T-cell (primary cell): Measurements from ENCODE around the gene TRAPPC12. TPM values are rescaled to one million over a fixed set of nuclear protein-coding genes. Genes with fewer than 3 reads are reported as not detected.

ENCODE experiments used
- ATAC-seq, 4 experiments: fragments of 200-7000 bp in 3 of 4; fragments of 150-1000 bp in 1 of 4; cut with Tn5 transposase; replicated peaks in 1 of 4; 1 replicate in 3 of 4; 2 replicates in 1 of 4; pipeline ENCODE4 v1.10.0; 2021; ENCODE audit warnings: moderate library complexity in 3 of 4, mild to moderate bottlenecking in 2 of 4, moderate number of reproducible peaks in 1 of 4
- CTCF ChIA-PET, 2 donors: fragments of 300-600 bp; sonication (Branson Sonifier 250); formaldehyde crosslinking; loops; one replicate each; lab custom pipeline; 2022; ENCODE audit warnings: antibody characterized with exemption in 2 of 2; lab: Charles Lee
- POLR2A ChIA-PET, 2 donors: fragments of 300-600 bp; sonication (Branson Sonifier 250); formaldehyde crosslinking; loops; one replicate each; lab custom pipeline; 2022; ENCODE audit warnings: antibody characterized with exemption in 2 of 2; lab: Charles Lee
- DNase-seq, 35 experiments: peaks; one replicate each; pipeline versions ENCODE4 v3.0.0 to v3.0.0-alpha.2; 2013 to 2023
- H3K27ac ChIP-seq: one replicate; pipeline ENCODE4 v1.5.1; 2013; ENCODE audit warnings: low read length
- H3K27me3 ChIP-seq, 2 experiments: replicated peaks in 1 of 2; 1 replicate in 1 of 2; 2 replicates in 1 of 2; pipeline versions ENCODE4 v1.6.1 to v1.7.0; 2013; ENCODE audit warnings: low read length in 1 of 2, mixed read lengths in 1 of 2; ENCODE audit not compliant: control insufficient read depth in 2 of 2, insufficient read depth in 2 of 2; ENCODE audit errors: extremely low read depth in 1 of 2
- H3K36me3 ChIP-seq, 2 donors: 1 replicate in 1 of 2; 2 replicates in 1 of 2; pipeline versions ENCODE4 v1.6.1 to v1.7.0; 2013; ENCODE audit warnings: low read length in 1 of 2; ENCODE audit not compliant: control insufficient read depth in 2 of 2, insufficient read depth in 1 of 2; ENCODE audit errors: extremely low read depth in 1 of 2
- H3K4me1 ChIP-seq, 2 experiments: 1 replicate in 1 of 2; 2 replicates in 1 of 2; pipeline versions ENCODE4 v1.6.1 to v1.7.0; 2013; ENCODE audit warnings: low read length in 2 of 2, mixed read lengths in 1 of 2; ENCODE audit not compliant: insufficient read depth in 2 of 2, control insufficient read depth in 1 of 2; ENCODE audit errors: extremely low read depth in 1 of 2
- H3K4me3 ChIP-seq, 2 donors: 1 replicate in 1 of 2; 2 replicates in 1 of 2; pipeline versions ENCODE4 v1.5.1 to v1.7.0; 2013; ENCODE audit warnings: mild to moderate bottlenecking in 2 of 2, low read length in 1 of 2, moderate library complexity in 1 of 2; ENCODE audit not compliant: control insufficient read depth in 1 of 2; ENCODE audit errors: extremely low read depth in 1 of 2
- H3K9me3 ChIP-seq: 2 replicates; pipeline ENCODE4 v1.7.0; 2013
- H3K27ac Mint-ChIP-seq, 2 donors: one replicate each; pipeline ENCODE4 v1.8.0; 2020 to 2021; ENCODE audit warnings: mild to moderate bottlenecking in 2 of 2, mixed read lengths in 2 of 2
- H3K27me3 Mint-ChIP-seq, 2 donors: one replicate each; pipeline ENCODE4 v1.8.0; 2021 to 2022; ENCODE audit warnings: mixed read lengths in 2 of 2
- H3K36me3 Mint-ChIP-seq: one replicate; pipeline ENCODE4 v1.8.0; 2021; ENCODE audit warnings: mixed read lengths
- H3K4me1 Mint-ChIP-seq, 3 donors: one replicate each; pipeline ENCODE4 v1.8.0; 2020 to 2022; ENCODE audit warnings: mixed read lengths in 3 of 3, mild to moderate bottlenecking in 1 of 3
- H3K4me3 Mint-ChIP-seq, 3 donors: one replicate each; pipeline ENCODE4 v1.8.0; 2020 to 2022; ENCODE audit warnings: mild to moderate bottlenecking in 3 of 3, mixed read lengths in 3 of 3, moderate library complexity in 3 of 3
- H3K9me3 Mint-ChIP-seq, 3 donors: one replicate each; pipeline ENCODE4 v1.8.0; 2020 to 2022; ENCODE audit warnings: mixed read lengths in 3 of 3
- WGBS: methylation state at CpG from one replicate; pipeline ENCODE4 v1.1.5; 2013; ENCODE audit warnings: missing lambda C conversion rate; ENCODE audit not compliant: insufficient coverage; 5-methylcytosine and 5-hydroxymethylcytosine counted together
- total RNA-seq, 35 experiments: library from RNA in 6 of 35; stranded (reverse) in 6 of 35; fragments of 120-200 nt in 1 of 35; gene quantifications; one replicate each; pipeline versions ENCODE4 v1.2.1 to v1.2.4 and lab custom pipeline; 2013 to 2026

TRAPPC12 gene
- 100 to 1,000 TPM; 103 to 158 (median 152) TPM for total RNA-seq
- 72.9 TPM for total RNA-seq (2013)
- 32.3 to 104 (median 55.8) reads per million in 29 experiments for total RNA-seq (lab: John Stamatoyannopoulos, UW)

DNA sequence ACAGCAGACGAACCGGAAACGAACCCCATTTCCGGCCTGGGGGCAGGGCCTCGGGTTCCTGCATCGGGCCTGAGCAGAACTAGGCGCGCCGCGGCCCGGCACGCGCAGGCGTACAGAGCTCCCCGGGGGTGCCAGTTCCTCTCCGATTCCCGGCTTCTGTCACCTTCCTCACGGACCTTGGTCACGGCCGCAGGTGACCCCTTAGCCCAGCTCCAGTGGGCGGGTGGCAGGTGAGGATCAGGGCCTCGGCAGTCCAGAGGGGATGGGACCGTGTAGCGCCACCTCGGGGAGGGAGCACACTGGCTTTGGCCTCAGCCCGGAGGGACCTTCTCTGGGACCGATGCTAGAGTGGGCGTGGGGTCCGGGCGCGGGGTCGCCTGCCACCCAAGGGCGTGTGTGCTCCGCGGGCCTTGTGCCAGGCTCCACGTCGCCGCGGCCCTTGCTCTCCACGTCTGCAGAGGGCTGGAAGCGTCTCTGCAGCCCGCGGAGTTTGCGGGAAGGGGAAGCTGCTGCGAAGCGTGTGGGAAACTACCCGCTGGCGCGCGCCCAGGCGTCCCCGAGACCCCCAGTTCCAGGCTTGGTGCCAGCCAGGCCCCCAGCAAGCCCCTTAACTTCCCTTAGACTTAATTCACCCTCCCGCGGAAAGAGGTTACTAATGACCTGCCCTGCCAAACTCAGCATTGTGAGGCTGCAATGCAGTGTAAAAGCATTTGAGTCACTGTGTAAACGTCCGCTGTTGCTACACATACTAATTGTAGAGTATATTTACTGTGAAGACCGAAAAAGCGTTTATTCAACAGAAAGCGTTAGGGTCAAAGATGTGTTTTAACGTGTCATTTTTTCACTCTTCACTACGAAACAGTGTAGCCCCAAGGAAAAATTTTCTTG, at the start of gene TRAPPC12:
TRAPPC12 (plus strand) TSS at position 48 of the 888 bp plus-strand sequence. CDS start 7,930 bp downstream, outside the sequence.
- CTCF ChIA-PET, result no interaction called here
- POLR2A ChIA-PET, result no interaction called here
- WGBS, result under 1% methylated on average over 52 of the region's 61 CpGs
- Mint-ChIP-seq H3K4me3 (peak within 1 kb of the TSS; percentile 88 to 98 (median 98)), H3K27me3 (no peaks in the 10 kb centered on the region), H3K4me1 (peaks cover 49 to 67% (median 63%) of the 10 kb centered on the region in 3 donors), H3K9me3 (no peaks in the 10 kb centered on the region), H3K27ac (peak within 1 kb of the TSS; percentile 95 to 98), H3K36me3 (peaks cover 10% of the 10 kb centered on the region)
- H3K4me3 ChIP-seq, result peak within 1 kb of the TSS; percentile 92 to 99
- H3K4me1 ChIP-seq, result peaks cover 17 to 41% of the 10 kb centered on the region in 2 experiments
- ATAC-seq (peak; percentile 80 to 86 (median 81)), DNase-seq (peak; percentile 87 to 94 (median 91))
- peaks cover 0 to 6% of the 10 kb centered on the region in 2 donors for H3K36me3 ChIP-seq
- no peaks in the 10 kb centered on the region for H3K27me3 ChIP-seq
- no peaks in the 10 kb centered on the region for H3K9me3 ChIP-seq
- H3K27ac ChIP-seq, result peak within 1 kb of the TSS; percentile 97

DNA sequence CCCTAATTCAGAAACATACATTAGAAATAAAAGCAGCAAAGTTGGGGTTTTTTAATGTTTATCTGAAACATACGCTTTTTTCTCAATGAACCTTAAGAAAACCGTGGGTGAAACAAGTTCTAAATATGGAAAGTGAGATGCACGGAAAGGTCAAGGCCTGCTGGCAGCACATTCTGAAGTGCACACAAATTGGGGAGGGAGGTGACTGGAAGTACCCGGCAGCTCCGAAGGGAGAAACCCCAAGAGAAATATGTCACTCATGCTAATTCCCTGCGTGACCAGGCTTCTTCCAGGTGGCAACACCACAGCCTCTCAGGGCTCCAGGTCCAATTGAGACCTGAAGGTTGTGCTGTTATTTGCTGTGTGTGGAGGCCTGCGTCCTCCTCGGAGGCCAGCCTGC, 47.4 kb upstream of the TRAPPC12 start:
- H3K9me3 Mint-ChIP-seq, result no peaks in the 10 kb centered on the region
- peaks cover 54% of the 10 kb centered on the region for H3K36me3 Mint-ChIP-seq
- Histone ChIP-seq H3K27ac (no peak overlapping the region), H3K27me3 (no peaks in the 10 kb centered on the region), H3K4me1 (no peaks in the 10 kb centered on the region), H3K9me3 (no peaks in the 10 kb centered on the region), H3K4me3 (no peak overlapping the region), H3K36me3 (peaks cover 2 to 48% of the 10 kb centered on the region in 2 donors)
- H3K27me3 Mint-ChIP-seq, result no peaks in the 10 kb centered on the region
- no peak overlapping the region for H3K27ac Mint-ChIP-seq
- ATAC-seq (no peak), DNase-seq (no peak)
- POLR2A ChIA-PET, result no interaction called here
- CTCF ChIA-PET, result no interaction called here
- 96% methylated on average over 4 of the region's 8 CpGs for whole genome bisulfite sequencing
- H3K4me3 Mint-ChIP-seq, result no peak overlapping the region
- H3K4me1 Mint-ChIP-seq, result peaks cover 2 to 13% (median 5%) of the 10 kb centered on the region in 3 donors

DNA sequence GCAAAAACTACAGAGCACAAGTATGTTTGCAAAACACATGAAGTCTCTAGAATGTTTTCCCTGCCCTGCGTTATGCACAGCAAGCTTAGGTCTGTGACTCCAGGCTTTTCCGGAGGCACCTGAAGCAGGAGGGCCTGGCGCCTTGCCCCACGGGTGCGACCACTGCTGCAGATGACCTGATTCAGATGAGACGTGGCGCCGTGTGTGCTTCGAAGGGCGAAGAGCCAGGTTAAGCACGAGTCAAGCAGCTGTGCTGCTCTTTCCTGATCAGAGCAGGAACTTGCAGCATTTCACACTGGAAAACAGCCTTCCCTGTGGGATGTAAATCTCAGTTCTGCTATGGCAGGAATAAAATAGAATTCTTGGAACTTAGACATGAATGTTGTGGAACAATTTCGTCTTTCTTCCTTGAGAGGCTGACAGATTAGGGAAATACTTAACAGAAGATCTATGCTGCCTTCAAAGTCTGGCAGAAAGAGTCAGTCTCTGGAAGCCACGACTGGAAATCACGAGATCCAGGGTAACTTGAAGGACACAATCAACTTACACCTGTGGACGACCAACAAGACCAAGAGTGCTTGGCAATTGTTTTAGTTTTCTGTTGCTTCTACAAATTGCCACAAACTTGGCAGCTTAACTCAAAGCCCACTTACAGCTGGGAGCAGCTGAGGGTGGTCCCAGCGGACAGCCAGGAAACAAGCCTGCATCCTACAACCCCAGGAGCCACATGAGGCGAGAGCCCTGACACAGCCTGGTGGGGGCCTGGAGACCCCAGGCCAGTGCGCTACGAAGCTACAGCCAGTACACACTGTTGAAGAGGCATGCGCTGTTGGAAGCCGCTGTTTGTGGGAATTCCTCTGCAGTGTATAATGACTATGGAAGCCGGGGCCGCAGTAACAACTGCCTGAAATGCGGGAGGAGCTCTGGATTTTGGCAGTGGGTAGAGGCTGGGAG, 44.8 kb upstream of the TRAPPC12 start:
- no peak overlapping the region for H3K4me3 ChIP-seq
- peaks cover 61% of the 10 kb centered on the region for H3K36me3 Mint-ChIP-seq
- no peaks in the 10 kb centered on the region for H3K27me3 ChIP-seq
- H3K4me1 ChIP-seq, result no peaks in the 10 kb centered on the region
- no peaks in the 10 kb centered on the region for H3K27me3 Mint-ChIP-seq
- no peaks in the 10 kb centered on the region for H3K9me3 Mint-ChIP-seq
- no peak overlapping the region for H3K4me3 Mint-ChIP-seq
- H3K27ac Mint-ChIP-seq, result no peak overlapping the region
- ChIA-PET POLR2A (no interaction called here), CTCF (no interaction called here)
- no peak overlapping the region for H3K27ac ChIP-seq
- 97% methylated on average over 23 of the region's 24 CpGs for WGBS
- peaks cover 0 to 6% (median under 1%) of the 10 kb centered on the region in 3 donors for H3K4me1 Mint-ChIP-seq
- ATAC-seq (no peak), DNase-seq (no peak)
- no peaks in the 10 kb centered on the region for H3K9me3 ChIP-seq
- peaks cover under 1 to 48% of the 10 kb centered on the region in 2 donors for H3K36me3 ChIP-seq

DNA sequence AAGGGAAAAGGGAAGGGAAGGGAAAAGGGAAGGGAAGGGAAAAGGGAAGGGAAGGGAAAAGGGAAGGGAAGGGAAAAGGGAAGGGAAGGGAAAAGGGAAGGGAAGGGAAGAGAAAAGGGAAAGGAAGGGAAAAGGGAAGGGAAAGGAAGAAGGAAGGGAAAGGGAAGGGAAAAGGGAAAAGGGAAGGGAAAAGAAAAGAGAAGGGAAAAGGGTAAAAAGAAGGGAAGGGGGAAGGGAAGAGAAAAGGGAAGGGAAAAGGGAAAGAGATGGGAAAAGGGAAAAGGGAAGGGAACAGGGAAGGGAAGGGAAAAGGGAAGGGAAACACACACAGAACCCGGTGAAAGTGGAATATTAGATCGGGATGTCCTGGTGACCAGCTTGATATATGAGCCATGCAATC, 42.6 kb upstream of the TRAPPC12 start:
- Histone ChIP-seq H3K36me3 (peaks cover 0 to 43% of the 10 kb centered on the region in 2 donors), H3K4me3 (no peak overlapping the region), H3K27ac (no peak overlapping the region), H3K4me1 (no peaks in the 10 kb centered on the region), H3K9me3 (no peaks in the 10 kb centered on the region), H3K27me3 (no peaks in the 10 kb centered on the region)
- peaks cover 60% of the 10 kb centered on the region for H3K36me3 Mint-ChIP-seq
- CTCF ChIA-PET, result no interaction called here
- POLR2A ChIA-PET, result no interaction called here
- no peak for DNase-seq
- H3K27me3 Mint-ChIP-seq, result no peaks in the 10 kb centered on the region
- ATAC-seq, result no peak
- H3K4me1 Mint-ChIP-seq, result no peaks in the 10 kb centered on the region
- H3K4me3 Mint-ChIP-seq, result no peak overlapping the region
- no CpG with 5 or more reads among the region's 2 CpGs for WGBS
- H3K27ac Mint-ChIP-seq, result no peak overlapping the region
- H3K9me3 Mint-ChIP-seq, result no peaks in the 10 kb centered on the region

DNA sequence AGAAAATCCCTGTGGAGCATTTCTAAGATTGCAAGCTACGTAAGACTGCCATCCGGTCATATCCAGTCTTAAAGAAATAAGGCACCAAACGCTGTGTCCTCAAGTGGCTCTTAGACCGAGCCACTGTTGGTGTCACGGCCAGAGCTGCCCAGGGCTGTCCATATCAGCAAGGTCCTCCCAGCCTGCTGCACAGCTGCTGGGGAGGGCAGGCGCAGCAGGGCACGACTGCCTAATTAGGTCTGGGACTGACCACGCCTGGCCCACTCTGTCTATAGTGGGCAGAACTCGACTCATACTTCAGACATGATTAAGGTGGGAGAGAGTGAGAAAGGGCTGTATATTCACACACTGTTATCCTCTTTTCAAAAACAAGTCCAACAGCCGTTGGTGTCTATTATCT, 41.2 kb upstream of the TRAPPC12 start:
- WGBS, result 96% methylated on average over 5 of the region's 10 CpGs
- H3K36me3 Mint-ChIP-seq, result peaks cover 47% of the 10 kb centered on the region
- Histone ChIP-seq H3K9me3 (no peaks in the 10 kb centered on the region), H3K27me3 (no peaks in the 10 kb centered on the region), H3K36me3 (peaks cover 0 to 31% of the 10 kb centered on the region in 2 donors), H3K27ac (no peak overlapping the region), H3K4me1 (no peaks in the 10 kb centered on the region), H3K4me3 (no peak overlapping the region)
- H3K4me1 Mint-ChIP-seq, result no peaks in the 10 kb centered on the region
- no peak overlapping the region for H3K27ac Mint-ChIP-seq
- no peaks in the 10 kb centered on the region for H3K9me3 Mint-ChIP-seq
- DNase-seq (no peak), ATAC-seq (no peak)
- no peak overlapping the region for H3K4me3 Mint-ChIP-seq
- no peaks in the 10 kb centered on the region for H3K27me3 Mint-ChIP-seq
- POLR2A ChIA-PET, result no interaction called here
- CTCF ChIA-PET, result no interaction called here

DNA sequence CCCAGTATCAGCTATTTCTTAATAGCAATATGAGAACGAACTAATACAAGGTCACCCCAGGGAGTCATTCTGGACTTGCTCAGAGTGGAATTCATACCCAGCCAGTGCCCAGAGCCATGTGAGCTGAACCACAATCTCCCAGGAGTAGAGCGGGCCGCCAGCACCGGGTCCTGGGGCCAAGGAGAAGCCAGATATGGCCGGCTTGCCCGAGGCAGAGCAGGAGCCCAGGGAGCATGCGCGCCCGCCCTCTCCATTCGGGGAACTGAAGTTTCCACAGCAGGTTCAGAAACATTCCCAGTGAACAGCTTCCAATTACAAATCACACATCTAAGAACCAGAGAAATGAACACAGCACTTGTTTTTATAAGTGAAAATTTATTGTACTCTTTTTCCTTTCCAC, 39.4 kb upstream of the TRAPPC12 start:
- CTCF ChIA-PET, result no interaction called here
- no peak overlapping the region for H3K4me3 ChIP-seq
- H3K36me3 Mint-ChIP-seq, result peaks cover 42% of the 10 kb centered on the region
- H3K27ac Mint-ChIP-seq, result no peak overlapping the region
- DNase-seq (no peak), ATAC-seq (no peak)
- H3K27me3 Mint-ChIP-seq, result no peaks in the 10 kb centered on the region
- no peaks in the 10 kb centered on the region for H3K4me1 Mint-ChIP-seq
- no peak overlapping the region for H3K4me3 Mint-ChIP-seq
- H3K27ac ChIP-seq, result no peak overlapping the region
- no peaks in the 10 kb centered on the region for H3K9me3 Mint-ChIP-seq
- no peaks in the 10 kb centered on the region for H3K4me1 ChIP-seq
- no peaks in the 10 kb centered on the region for H3K9me3 ChIP-seq
- POLR2A ChIA-PET, result no interaction called here
- no peaks in the 10 kb centered on the region for H3K27me3 ChIP-seq
- peaks cover 0 to 19% of the 10 kb centered on the region in 2 donors for H3K36me3 ChIP-seq
- WGBS, result 92% methylated on average over 7 of the region's 10 CpGs
